GM12878 (cell line): ENCODE results near the gene SLC2A1. TPM values are rescaled to one million over a fixed set of nuclear protein-coding genes. Genes with fewer than 3 reads are reported as not detected.

ENCODE experiments used
- ATAC-seq: fragments of 200-7000 bp; cut with Tn5 transposase; 3 replicates; pipeline ENCODE4 v1.9.1; 2020; ENCODE audit warnings: mild to moderate bottlenecking, moderate library complexity
- BruUV-seq: library from RNA; stranded (reverse); fragments of 400-500 nt; replicated peaks from 2 replicates; lab custom pipeline; 2021; lab: Mats Ljungman, UMichigan
- CTCF ChIA-PET: fragments of 300-600 bp; sonication (Branson Sonifier 250); formaldehyde crosslinking; extraction: SDS; loops from one replicate; lab custom pipeline; 2021; ENCODE audit warnings: inconsistent platforms; lab: Yijun Ruan, JAX
- POLR2A ChIA-PET: fragments of 350-600 bp; formaldehyde crosslinking; extraction: SDS; loops from one replicate; lab custom pipeline; 2021; ENCODE audit warnings: inconsistent platforms; lab: Charles Lee
- RAD21 ChIA-PET: fragments of 300-600 bp; sonication (Branson Sonifier 250); formaldehyde crosslinking; loops from one replicate; lab custom pipeline; 2023; ENCODE audit warnings: antibody characterized with exemption; ENCODE audit not compliant: unreplicated experiment; lab: Charles Lee
- SMC1A ChIA-PET: fragments of 300-600 bp; sonication (Branson Sonifier 250); formaldehyde crosslinking; loops from one replicate; lab custom pipeline; 2023; ENCODE audit not compliant: unreplicated experiment, uncharacterized antibody; lab: Charles Lee
- DNase-seq: peaks from one replicate; pipeline ENCODE4 v3.0.0-alpha.2; 2011; ENCODE audit warnings: low read depth, low spot score
- FAIRE-seq: peaks from 3 replicates; lab custom pipeline; 2011; peaks lifted over from hg19 to GRCh38; lab: Jason Lieb, UNC
- H2AFZ ChIP-seq: 2 replicates; pipeline ENCODE4 v1.6.0; 2011; ENCODE audit warnings: low read depth, low read length, control low read depth; ENCODE audit not compliant: control insufficient read depth
- H3K27ac ChIP-seq: 2 replicates; pipeline ENCODE4 v1.5.1; 2011; ENCODE audit warnings: control low read depth; ENCODE audit not compliant: control insufficient read depth, insufficient read depth
- H3K27me3 ChIP-seq, 2 experiments: replicated peaks in 1 of 2; 2 replicates each; pipeline versions ENCODE4 v1.6.0 to v1.6.1; 2011; ENCODE audit warnings: low read length in 1 of 2; ENCODE audit not compliant: control insufficient read depth in 2 of 2, insufficient read depth in 2 of 2
- H3K36me3 ChIP-seq, 2 experiments: 2 replicates each; pipeline ENCODE4 v1.5.1; 2011; ENCODE audit warnings: low read length in 1 of 2; ENCODE audit not compliant: control insufficient read depth in 2 of 2, insufficient read depth in 2 of 2
- H3K4me1 ChIP-seq: 2 replicates; pipeline ENCODE4 v1.6.1; 2011; ENCODE audit warnings: mild to moderate bottlenecking, low read length, moderate library complexity, mixed read lengths; ENCODE audit not compliant: control insufficient read depth, insufficient read depth
- H3K4me2 ChIP-seq: 2 replicates; pipeline ENCODE4 v1.6.0; 2011; ENCODE audit warnings: control low read depth; ENCODE audit not compliant: control insufficient read depth, insufficient read depth
- H3K4me3 ChIP-seq: fragments of 200-600 bp; sonication (generic); 2 replicates; pipeline ENCODE4 v1.5.1; 2016
- H3K79me2 ChIP-seq: 2 replicates; pipeline ENCODE4 v1.6.0; 2011; ENCODE audit warnings: low read length; ENCODE audit not compliant: control insufficient read depth, insufficient read depth
- H3K9ac ChIP-seq: 2 replicates; pipeline ENCODE4 v1.8.0; 2011; ENCODE audit warnings: low read length, control low read depth, mixed read lengths; ENCODE audit not compliant: control insufficient read depth, insufficient read depth
- H3K9me3 ChIP-seq: replicated peaks from 3 replicates; pipeline ENCODE4 v1.5.1; 2011; ENCODE audit warnings: mild to moderate bottlenecking, low read length; ENCODE audit not compliant: control insufficient read depth, insufficient read depth
- H4K20me1 ChIP-seq: 2 replicates; pipeline ENCODE4 v1.6.0; 2011; ENCODE audit not compliant: control insufficient read depth, insufficient read depth
- EGR1 ChIP-seq, 2 experiments: IDR thresholded peaks; 1 replicate in 1 of 2; 2 replicates in 1 of 2; pipeline ENCODE4 v1.6.1; 2011 to 2012; ENCODE audit warnings: low read depth in 2 of 2, low read length in 2 of 2, borderline replicate concordance in 1 of 2, mild to moderate bottlenecking in 1 of 2, moderate library complexity in 1 of 2
- GABPA ChIP-seq: IDR thresholded peaks from 2 replicates; pipeline ENCODE4 v1.6.1; 2014; ENCODE audit warnings: antibody characterized with exemption, low read depth, mild to moderate bottlenecking, inconsistent platforms
- HCFC1 ChIP-seq: fragments of 150-350 bp; IDR thresholded peaks from 2 replicates; pipeline ENCODE4 v1.6.1; 2014; ENCODE audit warnings: low read length
- NFIC ChIP-seq: IDR thresholded peaks from 2 replicates; pipeline ENCODE4 v1.6.1; 2012; ENCODE audit warnings: low read depth, mild to moderate bottlenecking, inconsistent platforms, low read length, moderate library complexity
- RAD21 ChIP-seq: IDR thresholded peaks from 2 replicates; pipeline ENCODE4 v1.6.1; 2011; ENCODE audit warnings: mild to moderate bottlenecking, low read depth, low read length, moderate library complexity; ENCODE audit not compliant: insufficient read depth
- SIN3A ChIP-seq: IDR thresholded peaks from 2 replicates; pipeline ENCODE4 v1.6.1; 2012; ENCODE audit warnings: low read depth, low read length, improper control_type of control experiment
- SPI1 ChIP-seq: IDR thresholded peaks from 2 replicates; pipeline ENCODE4 v1.6.1; 2011; ENCODE audit warnings: low read depth, mild to moderate bottlenecking, low read length, moderate library complexity, borderline replicate concordance; ENCODE audit not compliant: insufficient read depth
- ZNF384 ChIP-seq: IDR thresholded peaks from 2 replicates; pipeline ENCODE4 v1.6.1; 2012; ENCODE audit warnings: low read depth, mild to moderate bottlenecking, low read length, improper control_type of control experiment, borderline replicate concordance
- WGBS: methylation state at CpG from one replicate; pipeline ENCODE4 v1.1.6; 2016; ENCODE audit warnings: low lambda C conversion rate; ENCODE audit not compliant: insufficient replicate concordance, insufficient coverage; ENCODE audit errors: missing lambda C conversion rate; 5-methylcytosine and 5-hydroxymethylcytosine counted together
- in situ Hi-C: fragments of 300-500 bp; cut with MboI; formaldehyde crosslinking; loops from 9 replicates; pipeline ENCODE4 v1.14.3; 2018; ENCODE audit warnings: mixed read lengths
- intact Hi-C: fragments of 100-400 bp; cut with micrococcal nuclease; formaldehyde crosslinking; loops from one replicate; pipeline ENCODE4 v1.14.2; 2022; ENCODE audit not compliant: unreplicated experiment
- polyA plus RNA-seq, 11 experiments: library from polyadenylated mRNA; depleted of rRNA in 4 of 11; unstranded in 6 of 11; stranded (reverse) in 5 of 11; fragments of >200 nt; fragmentation: Nextera tagmentation in 4 of 11; fragmentation: Illumina TruSeq in 1 of 11; extraction: Ambion mirVana in 4 of 11; extraction: Trizol in 1 of 11; gene quantifications; 1 replicate in 1 of 11; 2 replicates in 10 of 11; pipeline versions ENCODE4 v1.2.1 to v1.2.3, GENCODE V29; 2011 to 2016; ENCODE audit warnings: inconsistent platforms in 2 of 11, missing spikeins in 2 of 11, low read depth in 1 of 11
- total RNA-seq, 4 experiments: library from RNA; depleted of rRNA in 3 of 4; stranded (reverse); fragments of >200 nt in 3 of 4; fragmentation: Illumina TruSeq in 1 of 4; extraction: Trizol in 1 of 4; gene quantifications; 2 replicates each; pipeline versions ENCODE4 v1.2.1 to v1.2.3, GENCODE V29; 2013 to 2021
- TF ChIP-seq, protein P1 (sequence below): fragments of 450-650 bp; IDR thresholded peaks from 2 replicates; pipeline ENCODE4 v1.6.1; 2016; ENCODE audit warnings: mild to moderate bottlenecking

The SLC2A1 gene
- total and polyA plus RNA-seq, 10 of the 15 experiments (the other 5 are each of a cell fraction or from before 2014, with no cell fraction given), result 5.7 to 66.0 (median 44.2) TPM

DNA sequence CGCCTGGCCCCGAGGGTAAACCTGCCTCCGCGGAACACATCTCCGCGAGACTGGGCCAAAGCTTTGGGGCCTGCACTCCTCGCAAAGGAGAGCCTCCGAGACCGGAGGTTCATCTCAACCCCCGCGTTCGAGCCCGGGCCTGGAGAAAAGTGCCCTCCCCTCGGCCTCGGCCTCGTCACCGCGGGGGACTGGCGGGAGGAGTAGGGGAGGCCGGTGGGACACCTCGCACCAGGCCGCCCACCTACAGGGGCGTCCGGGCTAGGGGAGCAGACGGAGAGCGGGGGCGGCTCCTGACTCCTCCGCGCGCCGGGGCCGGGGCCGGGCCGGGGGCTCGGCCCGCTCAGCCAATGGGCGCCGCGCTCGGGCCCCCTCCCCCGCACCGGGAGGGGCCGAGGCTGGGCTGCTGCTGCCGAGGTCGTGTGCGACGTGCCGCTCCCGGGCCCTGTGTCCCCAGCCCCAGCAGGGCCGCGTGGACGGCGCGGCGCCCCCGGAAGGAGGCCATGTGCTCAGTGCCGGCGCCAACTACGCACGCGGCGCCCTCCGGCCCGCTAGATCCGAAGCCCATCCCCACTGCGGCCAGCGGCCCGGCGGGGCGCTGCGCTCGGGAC is 684 bp downstream of the SLC2A1 start (continued):
- TF ChIP-seq EGR1 (IDR thresholded peaks at IDR 0.05; ENCODE audit: borderline replicate concordance in 1 of 2, low read depth in 2 of 2, low read length in 2 of 2) (peak in 1 of 2 experiments; percentile 96; a peak in 2 of 3 replicates), NFIC (no peak), SIN3A (no peak), ZNF384 (no peak), GABPA (no peak), SPI1 (no peak), HCFC1 (no peak)

DNA sequence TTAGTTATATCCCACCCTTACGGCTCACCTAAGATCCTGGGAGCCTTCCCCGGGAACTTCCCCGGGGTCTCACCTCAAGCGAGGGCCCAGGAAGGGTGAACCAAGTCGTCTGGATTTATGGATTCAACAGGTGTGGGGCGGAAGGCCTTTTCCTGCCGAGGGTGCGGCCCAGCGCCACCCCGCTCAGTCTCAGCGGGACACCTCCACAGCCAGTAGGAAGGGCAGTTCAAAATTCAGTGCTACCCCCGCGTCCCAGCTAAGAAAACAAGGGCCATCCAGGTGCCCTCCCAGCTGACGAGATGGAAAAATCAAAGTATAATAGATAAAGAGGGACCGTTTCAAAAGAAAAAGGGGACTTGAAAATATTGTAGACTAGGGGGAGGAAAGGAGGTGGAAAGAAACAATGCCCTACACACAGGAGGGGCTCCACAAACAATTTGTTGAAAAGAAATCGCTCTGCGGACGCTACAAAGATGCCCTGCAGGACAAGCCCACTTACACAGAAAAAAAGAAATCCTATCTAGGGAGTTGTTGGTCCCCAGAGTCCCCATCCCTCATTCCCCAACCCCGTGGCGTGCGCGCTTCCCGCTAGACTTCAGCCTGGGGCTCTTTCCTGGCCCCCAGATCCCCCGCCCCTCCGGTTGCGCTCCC is 1.3 kb downstream of the SLC2A1 start:
- SMC1A ChIA-PET, result interaction anchor here (0.7 to 6.7 kb wide), 9 partner anchors 11 to 116 kb away, joined by 3 to 71 read pairs (median 4); partner anchors contain the start of gene ZNF691
- BruUV-seq, result no TSS peak
- peak overlapping the region; percentile 88 for H3K4me3 ChIP-seq

More for the DNA sequence above, 1.3 kb downstream of the SLC2A1 start:
- WGBS, result 3% methylated on average over 26 of the region's 26 CpGs
- FAIRE-seq (no peak), ATAC-seq (no peak), DNase-seq (no peak)
- RAD21 ChIA-PET, result interaction anchor here (0.8 to 2.7 kb wide), 6 partner anchors 10 to 116 kb away, joined by 3 to 10 read pairs (median 4); no protein-coding TSS in a partner anchor
- Histone ChIP-seq H3K4me2 (peak overlapping the region; percentile 87), H3K9me3 (no peaks in the 10 kb centered on the region), H4K20me1 (peaks cover 25% of the 10 kb centered on the region), H3K79me2 (peaks cover 70% of the 10 kb centered on the region), H3K4me1 (peaks cover 51% of the 10 kb centered on the region), H3K9ac (peak overlapping the region; percentile 70), H3K27me3 (no peaks in the 10 kb centered on the region), H3K27ac (peak overlapping the region; percentile 78), H3K36me3 (peaks cover 9 to 17% of the 10 kb centered on the region in 2 experiments; a peak in 3 of 4 replicates), H2AFZ (no peak overlapping the region)
- CTCF ChIA-PET, result interaction anchor here (1.1 to 9.3 kb wide), 7 partner anchors 14 to 116 kb away, joined by 3 to 57 read pairs (median 6); no protein-coding TSS in a partner anchor
- in situ Hi-C loops (loop anchor here (5.0 to 10.0 kb wide), 2 partner anchors 35 to 877 kb away; no protein-coding TSS in a partner anchor), intact Hi-C loops (loop anchor here (5.0 kb wide), 2 partner anchors 35 to 275 kb away; partner anchors contain the start of gene YBX1)
- POLR2A ChIA-PET, result interaction anchor here (0.5 to 3.3 kb wide), 7 partner anchors 9 to 32 kb away, joined by 3 to 22 read pairs (median 4); no protein-coding TSS in a partner anchor
- TF ChIP-seq, protein P1, sequence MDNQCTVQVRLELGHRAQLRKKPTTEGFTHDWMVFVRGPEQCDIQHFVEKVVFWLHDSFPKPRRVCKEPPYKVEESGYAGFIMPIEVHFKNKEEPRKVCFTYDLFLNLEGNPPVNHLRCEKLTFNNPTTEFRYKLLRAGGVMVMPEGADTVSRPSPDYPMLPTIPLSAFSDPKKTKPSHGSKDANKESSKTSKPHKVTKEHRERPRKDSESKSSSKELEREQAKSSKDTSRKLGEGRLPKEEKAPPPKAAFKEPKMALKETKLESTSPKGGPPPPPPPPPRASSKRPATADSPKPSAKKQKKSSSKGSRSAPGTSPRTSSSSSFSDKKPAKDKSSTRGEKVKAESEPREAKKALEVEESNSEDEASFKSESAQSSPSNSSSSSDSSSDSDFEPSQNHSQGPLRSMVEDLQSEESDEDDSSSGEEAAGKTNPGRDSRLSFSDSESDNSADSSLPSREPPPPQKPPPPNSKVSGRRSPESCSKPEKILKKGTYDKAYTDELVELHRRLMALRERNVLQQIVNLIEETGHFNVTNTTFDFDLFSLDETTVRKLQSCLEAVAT, result 0 out of 2 replicates have a peak, but pooled peaks have one; percentile 46
- no peak for TF ChIP-seq RAD21
